GM12874 (cell line): ENCODE measurements around the gene TRDMT1.

Experiments used
- TF ChIP-seq, protein P1 (sequence below): IDR thresholded peaks from 2 replicates; pipeline ENCODE4 v1.5.1; 2011; ENCODE audit warnings: low read depth, mild to moderate bottlenecking, control low read depth, low read length, moderate library complexity; ENCODE audit not compliant: insufficient read depth

Gene TRDMT1

DNA sequence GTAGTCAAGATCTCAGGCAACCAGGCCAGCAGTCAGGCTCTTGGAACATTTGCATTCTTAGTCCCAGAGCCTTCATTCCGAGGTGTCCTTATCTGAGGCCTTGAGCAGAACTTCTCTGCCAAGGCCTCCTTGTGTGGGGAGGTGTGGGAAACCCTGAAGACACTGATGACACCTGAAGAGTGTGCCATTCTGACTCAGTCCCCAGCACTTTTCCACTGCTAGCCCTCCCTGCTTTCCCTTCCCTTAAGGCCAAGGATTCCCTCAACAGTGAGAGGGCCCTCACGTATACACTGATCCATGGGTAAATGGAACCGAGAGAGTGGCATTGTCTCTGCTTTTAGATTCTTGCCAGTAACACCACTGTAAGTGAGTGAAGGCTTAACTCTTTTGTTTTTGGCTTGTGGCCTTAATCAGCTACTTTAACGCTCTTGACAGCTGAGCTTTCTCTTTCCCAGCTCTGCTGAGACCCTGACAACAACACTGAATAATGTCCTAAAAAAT, 30.3 kb downstream of the TRDMT1 start:
- TF ChIP-seq, protein P1, sequence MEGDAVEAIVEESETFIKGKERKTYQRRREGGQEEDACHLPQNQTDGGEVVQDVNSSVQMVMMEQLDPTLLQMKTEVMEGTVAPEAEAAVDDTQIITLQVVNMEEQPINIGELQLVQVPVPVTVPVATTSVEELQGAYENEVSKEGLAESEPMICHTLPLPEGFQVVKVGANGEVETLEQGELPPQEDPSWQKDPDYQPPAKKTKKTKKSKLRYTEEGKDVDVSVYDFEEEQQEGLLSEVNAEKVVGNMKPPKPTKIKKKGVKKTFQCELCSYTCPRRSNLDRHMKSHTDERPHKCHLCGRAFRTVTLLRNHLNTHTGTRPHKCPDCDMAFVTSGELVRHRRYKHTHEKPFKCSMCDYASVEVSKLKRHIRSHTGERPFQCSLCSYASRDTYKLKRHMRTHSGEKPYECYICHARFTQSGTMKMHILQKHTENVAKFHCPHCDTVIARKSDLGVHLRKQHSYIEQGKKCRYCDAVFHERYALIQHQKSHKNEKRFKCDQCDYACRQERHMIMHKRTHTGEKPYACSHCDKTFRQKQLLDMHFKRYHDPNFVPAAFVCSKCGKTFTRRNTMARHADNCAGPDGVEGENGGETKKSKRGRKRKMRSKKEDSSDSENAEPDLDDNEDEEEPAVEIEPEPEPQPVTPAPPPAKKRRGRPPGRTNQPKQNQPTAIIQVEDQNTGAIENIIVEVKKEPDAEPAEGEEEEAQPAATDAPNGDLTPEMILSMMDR, result no peak

DNA sequence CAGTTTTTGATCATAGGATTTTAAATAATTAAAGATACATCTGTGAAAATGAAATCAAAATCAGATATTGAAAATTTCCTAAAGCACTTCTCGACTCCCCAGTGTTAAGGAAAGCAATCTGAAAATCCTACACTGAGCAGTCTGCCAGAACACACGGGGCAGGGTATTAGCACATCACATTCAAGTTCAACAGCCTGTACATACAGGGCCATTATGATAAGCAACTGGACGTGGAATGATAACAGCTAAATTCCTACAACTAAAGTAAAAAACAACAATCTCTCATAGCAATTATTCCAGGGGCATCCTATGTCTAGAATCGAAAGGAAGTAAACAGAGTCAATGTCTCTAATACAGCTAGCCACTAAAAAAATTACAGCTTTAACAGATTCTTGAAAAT, 31.7 kb downstream of the TRDMT1 start:
- TF ChIP-seq, protein P1, result no peak

DNA sequence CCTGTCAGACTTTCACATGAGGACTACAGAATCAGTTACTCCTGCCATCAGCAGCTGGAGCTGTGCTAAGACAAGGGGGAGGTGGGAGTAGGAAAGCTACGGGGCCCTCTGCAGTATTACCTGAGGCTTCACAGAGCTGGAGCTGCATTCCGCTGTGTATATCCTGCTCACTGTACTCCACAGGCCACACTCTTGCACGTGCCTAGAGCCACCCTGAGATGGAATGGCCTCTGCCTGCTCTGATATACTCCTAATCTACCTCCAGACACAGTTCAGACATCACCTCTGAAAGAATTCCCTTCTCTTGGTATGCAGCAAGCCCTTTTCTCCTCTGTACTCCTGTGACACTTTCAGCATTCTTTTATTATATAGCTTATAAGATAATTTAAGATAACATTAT, 34.8 kb downstream of the TRDMT1 start:
- TF ChIP-seq, protein P1, result no peak

DNA sequence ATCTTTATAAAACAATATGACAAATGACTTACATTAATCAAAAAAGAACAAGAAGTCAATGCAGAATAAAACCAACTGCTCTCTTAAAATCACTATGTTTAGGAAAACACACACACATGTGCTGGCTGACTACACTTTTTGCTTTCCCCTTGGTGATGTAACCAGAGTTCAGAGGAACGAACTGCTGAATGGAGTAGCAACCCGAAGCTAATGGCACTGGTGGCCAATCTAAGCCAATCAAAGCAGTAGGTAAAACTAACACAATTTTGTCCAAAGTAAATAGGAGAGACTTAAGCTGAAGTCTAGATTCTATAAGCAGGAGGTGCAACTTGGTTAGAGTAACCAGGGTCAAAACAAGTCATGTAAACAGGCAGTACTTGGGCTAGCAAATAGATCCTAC, 38.6 kb downstream of the TRDMT1 start:
- TF ChIP-seq, protein P1, result no peak

DNA sequence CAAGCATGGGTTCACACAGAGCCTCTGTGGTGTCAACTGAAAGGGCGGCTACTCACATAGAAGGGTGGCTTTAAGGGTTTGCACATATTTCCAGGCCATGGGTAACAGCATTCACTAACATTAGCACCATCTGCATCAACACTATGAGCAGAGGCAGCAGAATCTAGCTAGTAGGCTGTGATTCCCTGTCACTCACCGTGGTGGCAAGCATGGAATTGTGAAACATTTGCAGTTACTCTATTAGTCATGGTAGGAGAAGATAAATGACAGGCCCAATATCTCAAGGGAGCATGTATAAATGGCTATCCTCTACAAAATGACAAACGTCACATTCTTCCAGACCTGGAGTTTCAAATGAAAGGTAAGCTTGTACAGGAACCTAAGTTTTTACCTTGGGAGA, 39.7 kb downstream of the TRDMT1 start:
- TF ChIP-seq, protein P1, result no peak

DNA sequence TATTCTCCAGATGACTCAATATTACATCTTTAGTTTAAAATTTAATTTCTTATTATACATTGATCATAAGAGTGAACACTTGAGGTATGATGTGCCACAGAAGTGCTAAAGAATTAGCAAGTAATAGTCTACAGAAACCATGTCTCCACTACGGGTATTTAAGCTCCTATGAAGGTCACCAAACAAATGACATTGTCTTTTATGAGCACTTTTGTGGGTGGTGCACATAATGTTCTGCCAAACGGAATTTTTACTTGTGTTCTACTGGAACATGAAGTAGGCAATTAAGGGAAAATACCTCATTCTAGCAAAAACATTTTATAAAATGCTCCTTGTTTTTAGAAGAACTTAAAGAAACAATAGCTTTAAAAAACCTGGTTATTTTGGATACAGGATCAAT, 44.4 kb downstream of the TRDMT1 start:
- TF ChIP-seq, protein P1, result no peak

DNA sequence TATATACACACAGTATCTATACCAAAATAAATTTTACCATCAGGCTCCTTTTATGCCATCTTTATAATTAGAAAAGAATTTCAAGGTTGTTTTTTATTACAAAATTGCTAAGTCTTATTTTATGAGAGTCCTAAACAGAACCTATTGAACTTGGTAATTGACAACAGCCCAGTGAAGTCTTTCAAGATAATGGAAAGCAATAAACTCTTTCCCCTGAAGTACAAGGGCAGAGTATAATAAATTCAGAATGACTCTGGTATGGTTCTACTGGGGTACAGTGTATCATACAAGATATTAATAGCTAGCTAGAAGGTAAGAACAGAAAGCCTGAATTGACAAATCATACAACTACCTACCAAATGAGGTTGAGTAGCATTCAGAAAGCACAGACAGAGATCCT, 45.6 kb downstream of the TRDMT1 start:
- TF ChIP-seq, protein P1, result no peak
